ENCODE measurements around the gene NR2E3.

DNA sequence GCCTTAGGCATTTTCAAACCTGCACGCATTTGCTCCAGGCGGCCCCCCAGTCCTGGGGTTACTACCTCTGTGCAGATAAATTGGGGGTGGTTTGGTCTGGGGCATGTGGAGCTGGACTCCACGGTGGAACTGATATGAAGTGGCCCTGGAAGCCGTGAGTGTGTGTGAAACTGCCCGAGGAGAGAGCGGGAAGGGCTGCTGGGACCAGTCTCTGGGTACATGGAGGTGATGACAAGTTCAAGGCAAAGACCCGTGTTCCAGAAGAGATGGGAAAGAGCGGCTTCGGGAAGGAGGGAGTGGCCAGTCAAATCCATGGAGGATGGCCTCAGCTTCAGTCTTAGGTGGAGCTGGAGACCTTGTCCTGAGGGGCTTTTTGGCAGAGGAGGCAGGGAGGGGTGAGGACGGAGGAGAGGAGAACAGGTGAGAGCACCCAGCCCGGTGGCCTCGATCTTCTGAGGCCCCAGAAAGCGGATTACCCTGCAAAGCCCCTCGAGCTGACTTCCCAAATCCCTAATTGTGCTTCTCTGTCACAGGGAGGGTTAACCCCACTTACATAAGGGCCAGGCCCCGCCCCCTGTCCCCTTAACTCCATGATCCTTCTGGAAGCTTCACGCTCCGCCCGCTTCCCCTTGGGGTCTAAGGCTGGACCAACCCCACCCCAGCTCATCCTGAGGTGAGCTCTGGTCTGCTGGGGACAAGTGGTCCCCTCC, 1.9 kb upstream of the NR2E3 start:
- TF ChIP-seq, protein P1, sequence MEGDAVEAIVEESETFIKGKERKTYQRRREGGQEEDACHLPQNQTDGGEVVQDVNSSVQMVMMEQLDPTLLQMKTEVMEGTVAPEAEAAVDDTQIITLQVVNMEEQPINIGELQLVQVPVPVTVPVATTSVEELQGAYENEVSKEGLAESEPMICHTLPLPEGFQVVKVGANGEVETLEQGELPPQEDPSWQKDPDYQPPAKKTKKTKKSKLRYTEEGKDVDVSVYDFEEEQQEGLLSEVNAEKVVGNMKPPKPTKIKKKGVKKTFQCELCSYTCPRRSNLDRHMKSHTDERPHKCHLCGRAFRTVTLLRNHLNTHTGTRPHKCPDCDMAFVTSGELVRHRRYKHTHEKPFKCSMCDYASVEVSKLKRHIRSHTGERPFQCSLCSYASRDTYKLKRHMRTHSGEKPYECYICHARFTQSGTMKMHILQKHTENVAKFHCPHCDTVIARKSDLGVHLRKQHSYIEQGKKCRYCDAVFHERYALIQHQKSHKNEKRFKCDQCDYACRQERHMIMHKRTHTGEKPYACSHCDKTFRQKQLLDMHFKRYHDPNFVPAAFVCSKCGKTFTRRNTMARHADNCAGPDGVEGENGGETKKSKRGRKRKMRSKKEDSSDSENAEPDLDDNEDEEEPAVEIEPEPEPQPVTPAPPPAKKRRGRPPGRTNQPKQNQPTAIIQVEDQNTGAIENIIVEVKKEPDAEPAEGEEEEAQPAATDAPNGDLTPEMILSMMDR (IDR thresholded peaks at IDR 0.05 in 4 of 5, conservative IDR thresholded peaks at IDR 0.05 in 1 of 5), result no peak
- no peak for TF ChIP-seq POLR2A (IDR thresholded peaks at IDR 0.05)

Data from gastrocnemius medialis (tissue), 4 donors.